ENCODE data around the gene MGRN1.

- peak; percentile 29 to 76 for TF ChIP-seq POLR2A (IDR thresholded peaks at IDR 0.05)
- TF ChIP-seq EP300 (IDR thresholded peaks at IDR 0.05): peak; percentile 84 to 95
Measured at GRCh38 chr16:4616047-4616811, 8.4 kb upstream of the MGRN1 start.
